Upper lobe of left lung (tissue), 4 donors: ENCODE results near the gene PPP1R15B.

Source experiments
- CTCF ChIP-seq, 6 experiments: fragments of 450-650 bp in 4 of 6; fragments of 200-600 bp in 2 of 6; sonication (generic) in 2 of 6; IDR thresholded peaks; one replicate each; pipeline ENCODE4 v1.5.1; 2016 to 2019; ENCODE audit warnings: antibody characterized with exemption in 6 of 6
- EP300 ChIP-seq, 4 donors: sonication (generic); formaldehyde crosslinking; IDR thresholded peaks; one replicate each; pipeline ENCODE4 v1.5.1; 2017; ENCODE audit warnings: antibody characterized with exemption in 4 of 4, control low read depth in 2 of 4
- POLR2A ChIP-seq, 4 donors: fragments of 450-650 bp; IDR thresholded peaks; one replicate each; pipeline ENCODE4 v1.5.1; 2016 to 2017; ENCODE audit warnings: antibody characterized with exemption in 4 of 4, mild to moderate bottlenecking in 2 of 4
- POLR2AphosphoS5 ChIP-seq, 2 donors: sonication (generic); formaldehyde crosslinking; IDR thresholded peaks; one replicate each; pipeline ENCODE4 v1.5.1; 2017; ENCODE audit warnings: antibody characterized with exemption in 2 of 2

DNA sequence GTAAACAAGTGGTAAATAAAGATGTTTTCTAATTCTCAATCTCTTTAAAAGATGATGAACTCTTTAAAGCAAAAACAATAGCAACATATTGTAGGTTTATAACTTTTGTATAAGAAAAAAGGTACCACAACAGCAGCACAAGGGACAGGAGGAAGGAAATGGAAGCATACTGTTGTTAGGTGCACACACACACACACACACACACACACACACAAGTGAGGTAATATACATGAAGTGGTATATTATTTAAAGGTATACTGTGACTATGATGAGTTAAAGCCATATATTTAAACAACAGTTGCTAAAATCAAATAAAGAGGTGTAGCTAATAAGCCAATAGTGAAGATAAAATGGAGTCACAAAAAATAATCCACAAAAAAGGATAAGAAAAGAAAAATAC, 20.0 kb downstream of the PPP1R15B start:
- TF ChIP-seq POLR2AphosphoS5 (IDR thresholded peaks at IDR 0.05) = no peak
- no peak for TF ChIP-seq EP300 (IDR thresholded peaks at IDR 0.05)
- TF ChIP-seq CTCF (IDR thresholded peaks at IDR 0.05) = no peak
- TF ChIP-seq POLR2A (IDR thresholded peaks at IDR 0.05) = no peak
